ENCODE results near the gene OPTN.
A peak's percentile ranks its signal among the peaks of the same experiment; 100 is the strongest.

DNA sequence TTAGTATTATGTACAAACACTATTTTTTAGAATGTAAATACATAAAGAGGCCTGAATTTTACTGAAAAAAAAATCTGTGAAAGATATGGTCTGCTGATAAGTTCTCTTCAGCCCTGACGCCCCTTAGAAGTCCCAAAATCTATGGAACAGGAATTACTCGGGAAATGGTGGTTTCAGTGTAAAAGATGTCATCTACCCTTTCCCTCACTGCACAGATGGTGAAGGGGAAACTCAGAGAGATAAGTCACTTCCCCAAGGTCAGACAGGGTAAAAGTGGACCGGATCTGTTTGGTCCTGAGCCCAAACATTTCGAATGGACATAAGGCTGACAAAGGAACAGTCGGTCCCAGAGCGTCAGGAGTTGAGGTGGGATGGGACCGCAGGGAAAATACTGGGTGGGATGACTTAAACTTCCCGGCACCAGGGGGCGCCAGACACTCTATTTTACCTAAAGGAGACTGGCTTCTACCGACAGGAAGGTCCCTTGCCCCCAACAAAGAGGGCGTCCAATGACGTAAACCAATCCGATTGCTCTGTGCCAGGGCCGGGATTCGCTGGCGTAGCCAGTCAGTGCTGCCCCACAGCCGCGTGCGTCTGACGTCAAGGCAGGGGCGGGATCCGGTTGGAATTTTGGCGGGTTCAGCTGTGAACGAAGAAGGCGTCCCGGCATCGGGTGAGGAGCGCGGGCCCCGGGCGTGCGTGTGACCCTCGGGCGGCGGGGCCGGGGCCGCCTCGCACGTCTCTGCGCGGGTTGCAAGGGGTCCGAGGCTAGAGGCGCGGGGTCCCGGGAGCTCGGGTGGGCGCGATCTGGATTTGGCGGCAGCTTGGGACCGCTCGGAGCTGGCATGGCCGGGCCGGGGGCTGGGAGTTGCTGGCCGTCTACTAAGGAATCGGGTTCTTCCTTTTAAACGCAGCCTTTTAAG is 61.2 kb downstream of the OPTN start, which contains the start of gene MCM10:
- TF ChIP-seq, protein P1, sequence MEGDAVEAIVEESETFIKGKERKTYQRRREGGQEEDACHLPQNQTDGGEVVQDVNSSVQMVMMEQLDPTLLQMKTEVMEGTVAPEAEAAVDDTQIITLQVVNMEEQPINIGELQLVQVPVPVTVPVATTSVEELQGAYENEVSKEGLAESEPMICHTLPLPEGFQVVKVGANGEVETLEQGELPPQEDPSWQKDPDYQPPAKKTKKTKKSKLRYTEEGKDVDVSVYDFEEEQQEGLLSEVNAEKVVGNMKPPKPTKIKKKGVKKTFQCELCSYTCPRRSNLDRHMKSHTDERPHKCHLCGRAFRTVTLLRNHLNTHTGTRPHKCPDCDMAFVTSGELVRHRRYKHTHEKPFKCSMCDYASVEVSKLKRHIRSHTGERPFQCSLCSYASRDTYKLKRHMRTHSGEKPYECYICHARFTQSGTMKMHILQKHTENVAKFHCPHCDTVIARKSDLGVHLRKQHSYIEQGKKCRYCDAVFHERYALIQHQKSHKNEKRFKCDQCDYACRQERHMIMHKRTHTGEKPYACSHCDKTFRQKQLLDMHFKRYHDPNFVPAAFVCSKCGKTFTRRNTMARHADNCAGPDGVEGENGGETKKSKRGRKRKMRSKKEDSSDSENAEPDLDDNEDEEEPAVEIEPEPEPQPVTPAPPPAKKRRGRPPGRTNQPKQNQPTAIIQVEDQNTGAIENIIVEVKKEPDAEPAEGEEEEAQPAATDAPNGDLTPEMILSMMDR (IDR thresholded peaks at IDR 0.05) = peak; percentile 76 to 95 (median 85)
- no peak for TF ChIP-seq POLR2A (IDR thresholded peaks at IDR 0.05)
- peak; percentile 83 to 95 for TF ChIP-seq EP300 (IDR thresholded peaks at IDR 0.05)
